Measurements from ENCODE around the gene ADRA2B.
"Not testable (repeated sequence)": the region's sequence is repeated elsewhere in the genome, so short reads cannot be mapped to it uniquely, and the experiment has no call there.

ADRA2B gene

GRCh38 chr2:96116424-96116878, at the start of gene ADRA2B:
Gene ADRA2B (minus strand): TSS chr2:96116571. CDS start chr2:96116149, 422 bp downstream.
- DNase-seq (ENCODE audit: low spot score): no peak

- peak; percentile 91 for DNase-seq (ENCODE audit: low spot score)
Measured at GRCh38 chr2:96164459-96165184, 48.3 kb upstream of the ADRA2B start.

GRCh38 chr2:96163768-96164429, 47.5 kb upstream of the ADRA2B start:
- no peak for DNase-seq (ENCODE audit: low spot score)

- DNase-seq (ENCODE audit: low spot score): no peak
Measured at GRCh38 chr2:96163415-96163767, 47.0 kb upstream of the ADRA2B start.

- no peak for DNase-seq (ENCODE audit: low spot score)
Measured at GRCh38 chr2:96161898-96162297, 45.5 kb upstream of the ADRA2B start.

GRCh38 chr2:96160366-96160765, 44.0 kb upstream of the ADRA2B start:
- DNase-seq (ENCODE audit: low spot score): not testable (repeated sequence)

- DNase-seq (ENCODE audit: low spot score): no peak
Measured at GRCh38 chr2:96159084-96159830, 42.9 kb upstream of the ADRA2B start.

GRCh38 chr2:96158554-96158940, 42.2 kb upstream of the ADRA2B start:
- no peak for DNase-seq (ENCODE audit: low spot score)

GRCh38 chr2:96157649-96158553, 41.5 kb upstream of the ADRA2B start:
- DNase-seq (ENCODE audit: low spot score): no peak

GRCh38 chr2:96156926-96157648, 40.7 kb upstream of the ADRA2B start:
- no peak for DNase-seq (ENCODE audit: low spot score)

- no peak for DNase-seq (ENCODE audit: low spot score)
Measured at GRCh38 chr2:96156011-96156820, 39.8 kb upstream of the ADRA2B start.

- DNase-seq (ENCODE audit: low spot score): no peak
Measured at GRCh38 chr2:96154506-96155380, 38.4 kb upstream of the ADRA2B start.

- DNase-seq (ENCODE audit: low spot score): no peak
Measured at GRCh38 chr2:96153991-96154431, 37.6 kb upstream of the ADRA2B start.

GRCh38 chr2:96153291-96153713, 36.9 kb upstream of the ADRA2B start:
- no peak for DNase-seq (ENCODE audit: low spot score)

GRCh38 chr2:96152304-96153161, 36.2 kb upstream of the ADRA2B start:
- DNase-seq (ENCODE audit: low spot score): no peak

- no peak for DNase-seq (ENCODE audit: low spot score)
Measured at GRCh38 chr2:96151595-96152303, 35.4 kb upstream of the ADRA2B start.

GRCh38 chr2:96150791-96151594, 34.6 kb upstream of the ADRA2B start:
- DNase-seq (ENCODE audit: low spot score): no peak

Measured in globus pallidus (tissue), 1 donor.